KMS-11 (cell line): ENCODE measurements around the gene FHOD3.

Experiments used
- H2AFZ ChIP-seq: fragments of 200-600 bp; sonication (generic); 2 replicates; pipeline ENCODE4 v1.6.1; 2016; ENCODE audit warnings: antibody characterized with exemption, mixed run types, low read depth
- H3K27ac ChIP-seq: fragments of 200-600 bp; sonication (generic); 2 replicates; pipeline ENCODE4 v1.6.1; 2016; ENCODE audit warnings: mild to moderate bottlenecking, mixed run types
- H3K27me3 ChIP-seq: fragments of 200-600 bp; sonication (generic); 2 replicates; pipeline ENCODE4 v1.6.1; 2017; ENCODE audit warnings: mild to moderate bottlenecking, low read depth, mixed run types, moderate library complexity; ENCODE audit not compliant: insufficient read depth
- H3K36me3 ChIP-seq: fragments of 200-600 bp; sonication (generic); 2 replicates; pipeline ENCODE4 v1.6.1; 2017; ENCODE audit warnings: mild to moderate bottlenecking, mixed run types; ENCODE audit not compliant: insufficient read depth
- H3K4me1 ChIP-seq: fragments of 200-600 bp; sonication (generic); 2 replicates; pipeline ENCODE4 v1.6.1; 2016; ENCODE audit warnings: mild to moderate bottlenecking, low read depth, mixed run types; ENCODE audit not compliant: poor library complexity, severe bottlenecking
- H3K4me2 ChIP-seq: fragments of 200-600 bp; sonication (generic); 2 replicates; pipeline ENCODE4 v1.7.0; 2016; ENCODE audit warnings: mild to moderate bottlenecking, mixed run types
- H3K4me3 ChIP-seq: fragments of 200-600 bp; sonication (generic); IDR thresholded peaks from 2 replicates; pipeline ENCODE4 v1.6.1; 2017; ENCODE audit warnings: low read depth, low read length, mixed read lengths; ENCODE audit not compliant: insufficient read depth
- H3K79me2 ChIP-seq: fragments of 200-600 bp; sonication (generic); 2 replicates; pipeline ENCODE4 v1.6.1; 2016; ENCODE audit warnings: low read depth, mixed run types; ENCODE audit not compliant: insufficient read depth
- H3K9ac ChIP-seq: fragments of 200-600 bp; sonication (generic); 2 replicates; pipeline ENCODE4 v1.6.1; 2016; ENCODE audit warnings: mild to moderate bottlenecking, mixed run types
- H4K20me1 ChIP-seq: fragments of 200-600 bp; sonication (generic); 2 replicates; pipeline ENCODE4 v1.6.1; 2016; ENCODE audit warnings: mild to moderate bottlenecking, mixed run types; ENCODE audit not compliant: insufficient read depth
- TF ChIP-seq, protein P1 (sequence below): fragments of 200-600 bp; sonication (generic); conservative IDR thresholded peaks from 2 replicates; pipeline ENCODE4 v1.6.1; 2017; ENCODE audit warnings: low read depth, mild to moderate bottlenecking, antibody characterized with exemption, low read length, moderate library complexity, mixed read lengths

The FHOD3 gene

DNA sequence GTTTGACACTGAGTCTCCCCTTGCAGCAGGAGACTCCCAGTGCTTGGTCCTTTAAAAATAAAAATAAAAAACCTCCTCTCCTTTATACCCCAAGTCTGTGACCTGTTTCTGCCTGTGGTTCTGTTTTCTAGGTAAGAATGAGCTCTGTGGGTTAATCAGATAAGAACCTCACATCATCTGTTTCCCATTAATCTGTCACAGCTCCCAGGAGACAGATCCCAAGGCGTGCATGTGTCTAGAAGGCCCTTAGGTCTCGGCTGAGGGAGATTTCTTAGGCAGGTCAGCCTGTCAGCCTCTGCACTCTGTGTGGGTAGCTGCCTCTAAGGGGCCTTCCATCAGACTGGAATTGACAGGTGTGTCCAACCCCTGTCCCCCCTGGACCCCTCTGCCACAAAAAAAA is 80.7 kb downstream of the FHOD3 start:
- TF ChIP-seq, protein P1, sequence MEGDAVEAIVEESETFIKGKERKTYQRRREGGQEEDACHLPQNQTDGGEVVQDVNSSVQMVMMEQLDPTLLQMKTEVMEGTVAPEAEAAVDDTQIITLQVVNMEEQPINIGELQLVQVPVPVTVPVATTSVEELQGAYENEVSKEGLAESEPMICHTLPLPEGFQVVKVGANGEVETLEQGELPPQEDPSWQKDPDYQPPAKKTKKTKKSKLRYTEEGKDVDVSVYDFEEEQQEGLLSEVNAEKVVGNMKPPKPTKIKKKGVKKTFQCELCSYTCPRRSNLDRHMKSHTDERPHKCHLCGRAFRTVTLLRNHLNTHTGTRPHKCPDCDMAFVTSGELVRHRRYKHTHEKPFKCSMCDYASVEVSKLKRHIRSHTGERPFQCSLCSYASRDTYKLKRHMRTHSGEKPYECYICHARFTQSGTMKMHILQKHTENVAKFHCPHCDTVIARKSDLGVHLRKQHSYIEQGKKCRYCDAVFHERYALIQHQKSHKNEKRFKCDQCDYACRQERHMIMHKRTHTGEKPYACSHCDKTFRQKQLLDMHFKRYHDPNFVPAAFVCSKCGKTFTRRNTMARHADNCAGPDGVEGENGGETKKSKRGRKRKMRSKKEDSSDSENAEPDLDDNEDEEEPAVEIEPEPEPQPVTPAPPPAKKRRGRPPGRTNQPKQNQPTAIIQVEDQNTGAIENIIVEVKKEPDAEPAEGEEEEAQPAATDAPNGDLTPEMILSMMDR = no peak
- H3K4me3 ChIP-seq = no peak overlapping the region
- no peaks in the 10 kb centered on the region for H4K20me1 ChIP-seq
- no peaks in the 10 kb centered on the region for H3K79me2 ChIP-seq
- no peak overlapping the region for H3K9ac ChIP-seq
- H3K4me1 ChIP-seq = no peaks in the 10 kb centered on the region
- no peaks in the 10 kb centered on the region for H3K27me3 ChIP-seq
- no peak overlapping the region for H3K4me2 ChIP-seq
- H3K36me3 ChIP-seq = no peaks in the 10 kb centered on the region
- H2AFZ ChIP-seq = no peak overlapping the region
- H3K27ac ChIP-seq = no peak overlapping the region

DNA sequence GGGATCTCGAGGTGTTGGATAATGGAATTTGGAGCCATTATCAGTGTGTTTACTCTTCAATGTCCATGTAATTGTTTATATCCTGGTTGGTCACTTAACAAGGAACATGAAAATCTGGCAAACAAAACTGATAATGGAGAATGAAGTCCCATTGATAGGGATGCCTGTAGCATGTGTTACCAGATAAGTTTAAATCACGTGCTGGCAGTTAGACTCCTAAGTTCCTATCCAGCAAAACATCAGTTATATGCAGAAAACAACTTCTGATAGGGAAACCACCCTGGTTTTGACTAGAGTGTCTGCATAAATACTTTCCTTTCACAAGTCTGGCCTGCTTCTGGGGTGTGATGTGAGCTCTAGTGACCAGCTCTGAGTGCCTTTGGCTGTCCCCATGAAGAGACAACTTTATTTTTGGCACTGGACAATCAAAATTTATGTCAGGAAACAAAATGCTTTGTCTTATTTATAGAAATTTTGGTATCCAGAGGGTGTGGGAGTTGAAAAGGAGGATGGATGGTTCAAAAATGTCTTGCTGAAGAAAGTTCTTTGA is 82.0 kb downstream of the FHOD3 start:
- no peak overlapping the region for H3K4me3 ChIP-seq
- H3K4me2 ChIP-seq = no peak overlapping the region
- H3K4me1 ChIP-seq = no peaks in the 10 kb centered on the region
- no peak overlapping the region for H3K27ac ChIP-seq
- no peak overlapping the region for H3K9ac ChIP-seq
- no peaks in the 10 kb centered on the region for H3K27me3 ChIP-seq
- no peaks in the 10 kb centered on the region for H4K20me1 ChIP-seq
- no peaks in the 10 kb centered on the region for H3K79me2 ChIP-seq
- no peaks in the 10 kb centered on the region for H3K36me3 ChIP-seq
- TF ChIP-seq, protein P1 = no peak
- no peak overlapping the region for H2AFZ ChIP-seq

DNA sequence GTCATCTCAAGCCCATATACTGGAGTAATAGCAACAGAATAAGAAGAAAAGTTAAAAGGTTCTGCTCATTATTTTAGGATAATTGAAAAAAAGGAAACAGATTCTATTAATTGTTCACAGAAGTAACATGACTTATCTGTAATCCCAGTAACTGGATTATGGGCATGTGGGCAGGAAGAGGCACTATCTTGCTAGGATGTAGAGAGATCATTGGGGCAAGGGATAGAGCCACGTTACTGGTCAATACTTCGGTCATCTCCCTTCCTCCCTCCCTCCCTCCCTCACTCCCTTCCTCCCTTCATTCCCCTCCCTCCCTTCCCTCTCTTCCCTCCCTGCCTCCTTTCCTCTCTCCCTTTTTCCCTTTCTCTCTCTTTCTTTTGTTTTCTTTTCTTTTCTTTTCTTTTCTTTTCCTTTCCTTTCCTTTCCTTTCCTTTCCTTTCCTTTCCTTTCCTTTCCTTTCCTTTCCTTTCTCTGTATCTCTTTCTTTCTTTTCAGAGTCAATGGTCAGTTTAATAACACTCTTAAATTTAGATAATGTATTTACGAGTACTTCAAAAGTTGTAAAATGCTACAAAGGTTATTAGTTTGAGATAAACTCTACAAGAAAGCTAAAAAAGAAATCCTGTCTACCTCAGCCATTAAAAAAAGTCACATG is 82.8 kb downstream of the FHOD3 start:
- Histone ChIP-seq H3K27ac (no peak overlapping the region), H3K4me3 (no peak overlapping the region), H2AFZ (no peak overlapping the region), H3K79me2 (no peaks in the 10 kb centered on the region), H3K4me2 (no peak overlapping the region), H3K36me3 (no peaks in the 10 kb centered on the region), H3K9ac (no peak overlapping the region), H3K27me3 (no peaks in the 10 kb centered on the region), H3K4me1 (no peaks in the 10 kb centered on the region), H4K20me1 (no peaks in the 10 kb centered on the region)
- TF ChIP-seq, protein P1 = no peak

GRCh38 chr18:36381075-36381474 is 83.6 kb downstream of the FHOD3 start:
- Histone ChIP-seq H3K36me3 (no peaks in the 10 kb centered on the region), H3K79me2 (no peaks in the 10 kb centered on the region)
- TF ChIP-seq, protein P1 = no peak

More at GRCh38 chr18:36381075-36381474, 83.6 kb downstream of the FHOD3 start:
- H3K4me2 ChIP-seq = no peak overlapping the region
- no peak overlapping the region for H3K4me3 ChIP-seq
- no peak overlapping the region for H3K27ac ChIP-seq
- H3K4me1 ChIP-seq = no peaks in the 10 kb centered on the region
- no peak overlapping the region for H3K9ac ChIP-seq
- no peak overlapping the region for H2AFZ ChIP-seq
- H4K20me1 ChIP-seq = no peaks in the 10 kb centered on the region
- H3K27me3 ChIP-seq = no peaks in the 10 kb centered on the region
